ENCODE results near the gene KAT8. TPM values are rescaled to one million over a fixed set of nuclear protein-coding genes. Genes with fewer than 3 reads are reported as not detected.

KAT8 gene
- polyA plus RNA-seq, 1 donor from 2014 or later: 69.5 TPM

- H3K27ac Mint-ChIP-seq: no peak overlapping the region
- peak overlapping the region; percentile 74 to 90 (median 87) for H3K4me3 Mint-ChIP-seq
- H3K4me1 Mint-ChIP-seq: peaks cover 15 to 16% (median 15%) of the 10 kb centered on the region in 3 donors
- no peaks in the 10 kb centered on the region for H3K9me3 Mint-ChIP-seq
- no peaks in the 10 kb centered on the region for H3K36me3 Mint-ChIP-seq
- no peaks in the 10 kb centered on the region for H3K27me3 Mint-ChIP-seq
Measured at GRCh38 chr16:31108794-31109558, 8.5 kb upstream of the KAT8 start.

GRCh38 chr16:31109622-31110021, 7.8 kb upstream of the KAT8 start:
- no peak overlapping the region for H3K27ac Mint-ChIP-seq
- H3K36me3 Mint-ChIP-seq: no peaks in the 10 kb centered on the region
- peaks cover 15 to 16% (median 15%) of the 10 kb centered on the region in 3 donors for H3K4me1 Mint-ChIP-seq
- no peaks in the 10 kb centered on the region for H3K27me3 Mint-ChIP-seq
- H3K4me3 Mint-ChIP-seq: peak overlapping the region; percentile 74 to 90 (median 87)
- H3K9me3 Mint-ChIP-seq: no peaks in the 10 kb centered on the region

GRCh38 chr16:31110106-31111034, 7.1 kb upstream of the KAT8 start:
- H3K27ac Mint-ChIP-seq: peak overlapping the region; percentile 33 to 76 (median 42)

DNA sequence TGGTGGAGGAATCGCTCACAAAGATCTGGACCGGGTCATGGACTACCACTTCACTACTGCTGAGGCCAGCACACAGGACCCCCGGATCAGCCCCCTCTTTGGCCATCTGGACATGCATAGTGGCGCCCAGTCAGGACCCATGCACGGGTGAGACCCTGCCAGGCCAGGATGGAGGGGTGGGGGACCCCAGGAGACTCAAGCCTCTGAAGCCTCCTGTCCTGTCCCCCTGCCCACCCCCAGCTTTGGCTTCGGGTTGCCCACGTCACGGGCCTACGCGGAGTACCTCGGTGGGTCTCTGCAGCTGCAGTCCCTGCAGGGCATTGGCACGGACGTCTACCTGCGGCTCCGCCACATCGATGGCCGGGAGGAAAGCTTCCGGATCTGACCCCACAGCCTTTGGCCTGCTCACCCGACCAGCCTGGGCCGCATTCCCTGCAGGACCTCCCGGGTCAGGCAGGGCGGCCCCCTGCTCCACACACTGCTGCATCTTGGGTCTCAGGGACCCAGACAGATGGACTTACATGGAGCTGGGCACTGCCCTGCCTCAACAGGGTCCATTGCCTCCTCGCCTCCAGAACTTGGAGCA, 5.5 kb upstream of the KAT8 start:
- Mint-ChIP-seq H3K4me1 (peaks cover 13 to 16% (median 13%) of the 10 kb centered on the region in 3 donors), H3K4me3 (peak overlapping the region in 2 of 4 donors; percentile 79 to 83), H3K27ac (peak overlapping the region in 1 of 3 donors; percentile 57), H3K27me3 (no peaks in the 10 kb centered on the region), H3K36me3 (no peaks in the 10 kb centered on the region), H3K9me3 (no peaks in the 10 kb centered on the region)

More at GRCh38 chr16:31110106-31111034, 7.1 kb upstream of the KAT8 start:
- Mint-ChIP-seq H3K4me3 (peak overlapping the region; percentile 48 to 90 (median 77)), H3K36me3 (no peaks in the 10 kb centered on the region), H3K27me3 (no peaks in the 10 kb centered on the region), H3K4me1 (peaks cover 15 to 16% (median 15%) of the 10 kb centered on the region in 3 donors), H3K9me3 (no peaks in the 10 kb centered on the region)

- Mint-ChIP-seq H3K27me3 (no peaks in the 10 kb centered on the region), H3K9me3 (no peaks in the 10 kb centered on the region), H3K4me1 (peaks cover 9 to 15% (median 14%) of the 10 kb centered on the region in 3 donors), H3K4me3 (peak overlapping the region in 2 of 4 donors; percentile 35 to 52), H3K27ac (no peak overlapping the region), H3K36me3 (no peaks in the 10 kb centered on the region)
Measured at GRCh38 chr16:31112711-31113110, 4.8 kb upstream of the KAT8 start.

- Mint-ChIP-seq H3K27ac (peak overlapping the region in 2 of 3 donors; percentile 68 to 73), H3K4me3 (peak overlapping the region in 1 of 4 donors; percentile 81), H3K36me3 (no peaks in the 10 kb centered on the region), H3K9me3 (no peaks in the 10 kb centered on the region), H3K4me1 (peaks cover 11 to 14% (median 12%) of the 10 kb centered on the region in 3 donors), H3K27me3 (no peaks in the 10 kb centered on the region)
Measured at GRCh38 chr16:31113121-31114120, 4.0 kb upstream of the KAT8 start.

DNA sequence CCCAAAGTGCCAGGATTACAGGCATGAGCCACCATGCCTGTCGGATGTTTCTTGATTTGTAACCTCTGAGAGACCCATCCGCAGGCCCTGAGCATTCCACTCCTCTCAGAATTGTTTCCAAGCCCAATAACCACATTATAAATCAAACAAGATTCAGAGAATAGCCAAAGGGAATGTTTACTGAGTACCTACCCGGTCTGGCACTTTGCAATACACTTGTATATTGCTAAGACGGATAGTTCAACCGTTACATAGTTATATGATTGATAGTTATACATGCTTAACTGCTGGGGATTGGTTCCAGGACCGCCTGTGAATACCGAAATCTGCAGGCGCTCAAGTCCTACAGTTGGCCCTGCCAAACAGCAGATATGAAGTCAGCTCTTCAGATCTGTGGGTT, 3.0 kb upstream of the KAT8 start:
- Mint-ChIP-seq H3K9me3 (no peaks in the 10 kb centered on the region), H3K4me3 (peak overlapping the region in 1 of 4 donors; percentile 68), H3K27me3 (no peaks in the 10 kb centered on the region), H3K36me3 (no peaks in the 10 kb centered on the region), H3K4me1 (peaks cover 13 to 15% (median 14%) of the 10 kb centered on the region in 3 donors), H3K27ac (peak overlapping the region in 1 of 3 donors; percentile 12)

- Mint-ChIP-seq H3K4me1 (peaks cover 9 to 13% (median 13%) of the 10 kb centered on the region in 3 donors), H3K27me3 (no peaks in the 10 kb centered on the region), H3K27ac (peak overlapping the region; percentile 70 to 94 (median 88)), H3K9me3 (no peaks in the 10 kb centered on the region), H3K36me3 (peaks cover 1% of the 10 kb centered on the region), H3K4me3 (peak overlapping the region; percentile 78 to 95 (median 90))
Measured at GRCh38 chr16:31118223-31119155, 1.0 kb downstream of the KAT8 start.

GRCh38 chr16:31120129-31120528, 2.7 kb downstream of the KAT8 start:
- no peaks in the 10 kb centered on the region for H3K9me3 Mint-ChIP-seq
- peaks cover 1% of the 10 kb centered on the region for H3K36me3 Mint-ChIP-seq
- no peaks in the 10 kb centered on the region for H3K27me3 Mint-ChIP-seq
- peak overlapping the region in 2 of 3 donors; percentile 50 to 70 for H3K27ac Mint-ChIP-seq
- peaks cover 9 to 13% (median 11%) of the 10 kb centered on the region in 3 donors for H3K4me1 Mint-ChIP-seq
- H3K4me3 Mint-ChIP-seq: peak overlapping the region in 1 of 4 donors; percentile 56

DNA sequence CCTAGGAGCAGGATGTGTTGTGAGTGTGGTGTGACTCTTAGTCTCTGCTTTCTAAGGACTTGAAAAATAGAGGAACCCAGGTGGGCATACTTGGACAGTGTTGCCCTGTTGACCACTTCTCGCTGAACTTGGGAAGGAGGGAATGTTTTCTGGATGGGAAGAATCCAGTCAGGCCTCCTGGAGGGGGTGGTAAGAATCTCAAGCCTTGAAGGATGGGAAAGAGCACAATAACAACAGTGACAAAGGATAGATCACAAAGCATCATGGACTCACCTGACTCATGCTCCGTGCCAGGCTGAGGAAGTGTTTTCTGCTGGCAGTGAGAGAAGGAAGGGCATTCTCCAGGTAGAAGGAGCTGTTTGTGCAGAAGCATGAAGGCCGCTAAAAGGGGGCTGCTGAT, 8.4 kb downstream of the KAT8 start:
- Mint-ChIP-seq H3K27me3 (no peaks in the 10 kb centered on the region), H3K9me3 (no peaks in the 10 kb centered on the region), H3K4me3 (no peak overlapping the region), H3K27ac (peak overlapping the region in 1 of 3 donors; percentile 86), H3K4me1 (peaks cover 0 to 2% (median 0%) of the 10 kb centered on the region in 3 donors), H3K36me3 (peaks cover 1% of the 10 kb centered on the region)

DNA sequence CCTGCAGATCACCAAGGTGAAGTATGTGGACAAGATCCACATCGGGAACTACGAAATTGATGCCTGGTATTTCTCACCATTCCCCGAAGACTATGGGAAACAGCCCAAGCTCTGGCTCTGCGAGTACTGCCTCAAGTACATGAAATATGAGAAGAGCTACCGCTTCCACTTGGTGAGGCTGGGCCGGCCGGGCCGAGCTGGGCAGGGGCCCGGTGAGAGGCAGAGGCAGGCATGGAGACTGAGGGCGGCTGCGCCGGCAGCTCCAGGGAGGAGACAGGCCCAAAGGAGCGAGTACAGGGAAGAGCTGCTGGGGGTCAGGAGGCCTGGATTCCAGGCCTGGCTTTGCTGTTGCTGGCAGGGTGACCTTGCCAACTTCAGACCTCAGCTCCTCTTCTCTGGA, 9.7 kb downstream of the KAT8 start:
- Mint-ChIP-seq H3K4me3 (no peak overlapping the region), H3K27me3 (no peaks in the 10 kb centered on the region), H3K27ac (no peak overlapping the region), H3K9me3 (no peaks in the 10 kb centered on the region), H3K4me1 (peaks cover 0 to 2% (median 0%) of the 10 kb centered on the region in 3 donors), H3K36me3 (no peaks in the 10 kb centered on the region)

DNA sequence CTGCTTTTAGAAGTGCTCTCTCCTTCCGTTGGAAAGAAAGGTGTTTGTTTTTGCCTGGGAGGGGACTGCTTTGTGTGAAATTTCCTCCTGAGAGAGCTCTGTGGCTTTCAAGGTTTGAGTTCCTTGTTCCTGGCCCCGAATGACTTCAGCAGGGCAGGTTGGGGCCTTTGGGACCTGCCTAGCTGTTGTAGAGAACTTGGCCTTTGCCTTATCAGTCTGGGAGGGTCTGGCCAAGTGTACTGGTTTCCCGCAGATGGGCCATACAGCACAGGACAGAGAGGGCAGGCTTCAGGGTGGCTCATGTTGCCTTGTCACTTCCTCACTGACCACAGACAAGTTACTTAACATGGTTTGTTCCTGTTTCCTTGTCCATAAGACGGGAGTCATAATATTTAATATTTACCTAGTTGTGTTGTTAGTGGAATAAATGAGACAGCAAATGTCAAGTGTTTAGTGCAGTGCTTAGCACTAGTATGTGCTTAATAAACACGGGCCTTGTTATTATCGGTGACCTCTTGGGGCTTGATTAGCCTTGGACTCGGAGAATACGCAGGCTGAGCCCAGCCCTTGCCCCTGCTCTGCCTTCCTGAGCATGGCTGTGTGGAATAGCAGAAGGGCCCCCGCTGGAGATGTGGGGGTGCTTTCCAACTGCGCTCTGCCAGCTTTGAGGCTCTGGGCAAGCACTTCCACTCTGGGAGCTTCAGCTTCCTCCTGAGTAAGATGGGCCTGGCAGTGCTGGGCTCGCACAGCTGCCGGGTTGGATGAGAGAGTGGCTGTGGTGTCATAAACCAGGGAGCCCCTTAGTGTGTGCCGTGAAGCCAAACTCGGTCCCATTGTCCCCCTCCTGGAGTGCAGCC, 11.5 kb downstream of the KAT8 start:
- no peaks in the 10 kb centered on the region for H3K9me3 Mint-ChIP-seq

More for the DNA sequence above, 11.5 kb downstream of the KAT8 start:
- Mint-ChIP-seq H3K36me3 (no peaks in the 10 kb centered on the region), H3K4me3 (peak overlapping the region in 1 of 4 donors; percentile 78), H3K27ac (no peak overlapping the region), H3K4me1 (peaks cover 0 to 2% (median 0%) of the 10 kb centered on the region in 3 donors), H3K27me3 (no peaks in the 10 kb centered on the region)
